Uterus (tissue), 4 donors: ENCODE data around the gene BCAR3. TPM values are rescaled to one million over a fixed set of nuclear protein-coding genes. Genes with fewer than 3 reads are reported as not detected.
"Not testable (repeated sequence)": the region's sequence is repeated elsewhere in the genome, so short reads cannot be mapped to it uniquely, and the experiment has no call there.

Source experiments
- DNase-seq, 2 donors: peaks; one replicate each; pipeline ENCODE4 v3.0.0-alpha.2; 2019 to 2020
- H3K27ac ChIP-seq, 2 donors: fragments of 200-600 bp; sonication (generic); 1 replicate in 1 of 2; 2 replicates in 1 of 2; pipeline ENCODE4 v1.5.1; 2016 to 2018
- H3K27me3 ChIP-seq, 2 donors: fragments of 200-600 bp; sonication (generic); one replicate each; pipeline ENCODE4 v1.5.1; 2018 to 2019; ENCODE audit warnings: control low read depth in 1 of 2
- H3K36me3 ChIP-seq, 2 donors: fragments of 200-600 bp; sonication (generic); one replicate each; pipeline ENCODE4 v1.5.1; 2019; ENCODE audit warnings: control low read depth in 1 of 2
- H3K4me1 ChIP-seq, 2 donors: fragments of 200-600 bp; sonication (generic); one replicate each; pipeline ENCODE4 v1.5.1; 2018 to 2019; ENCODE audit warnings: control low read depth in 1 of 2
- H3K4me3 ChIP-seq, 2 donors: fragments of 200-600 bp; sonication (generic); 1 replicate in 1 of 2; 2 replicates in 1 of 2; pipeline ENCODE4 v1.5.1; 2018 to 2019; ENCODE audit warnings: mild to moderate bottlenecking in 1 of 2
- H3K9me3 ChIP-seq, 2 donors: fragments of 200-600 bp; sonication (generic); one replicate each; pipeline ENCODE4 v1.5.1; 2019; ENCODE audit warnings: control low read depth in 1 of 2
- POLR2A ChIP-seq, 2 donors: fragments of 450-650 bp; IDR thresholded peaks; one replicate each; pipeline ENCODE4 v1.6.1; 2016; ENCODE audit warnings: antibody characterized with exemption in 2 of 2, mild to moderate bottlenecking in 1 of 2, moderate library complexity in 1 of 2
- intact Hi-C: fragments of 100-400 bp; cut with DNase I; formaldehyde crosslinking; loops from one replicate; pipeline ENCODE4 v1.15.1; 2023; ENCODE audit warnings: low total_unique reads
- total RNA-seq, 4 donors: library from RNA; depleted of rRNA in 3 of 4; stranded (reverse); fragments of >200 nt in 3 of 4; gene quantifications; one replicate each; pipeline versions ENCODE4 v1.1.0 to v1.2.4, GENCODE V29; 2014 to 2023
- TF ChIP-seq, protein P1 (sequence below), 4 experiments: fragments of 200-600 bp in 2 of 4; fragments of 450-650 bp in 2 of 4; sonication (generic) in 2 of 4; IDR thresholded peaks; one replicate each; pipeline ENCODE4 v1.5.1; 2016 to 2019; ENCODE audit warnings: antibody characterized with exemption in 4 of 4, mild to moderate bottlenecking in 2 of 4, moderate library complexity in 1 of 4
- donor health status: DM: yes; HTN: yes; CAD: no.

Gene BCAR3
- total RNA-seq, 4 donors from 2014 or later, result 8.5 to 56.8 (median 20.2) TPM

DNA sequence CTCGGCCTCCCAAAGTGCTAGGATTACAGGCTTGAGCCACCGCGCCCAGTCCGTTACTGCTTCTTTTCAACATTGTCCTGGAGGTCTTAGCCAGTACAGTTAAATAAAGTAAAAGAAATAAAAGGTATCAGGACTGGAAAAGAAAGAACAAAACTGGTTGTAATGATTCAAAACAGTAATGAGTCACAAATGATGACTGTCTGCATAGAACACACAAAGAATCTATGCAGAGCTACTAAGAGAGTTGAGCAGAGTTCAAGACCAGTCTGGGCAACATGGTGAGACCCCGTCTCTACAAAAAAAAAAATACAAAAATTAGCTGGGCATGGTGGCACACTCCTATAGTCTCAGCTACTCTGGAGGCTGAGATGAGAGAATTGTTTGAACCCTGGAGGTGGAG is 23.4 kb downstream of the BCAR3 start:
- intact Hi-C loops, result no loop called here
- TF ChIP-seq, protein P1, sequence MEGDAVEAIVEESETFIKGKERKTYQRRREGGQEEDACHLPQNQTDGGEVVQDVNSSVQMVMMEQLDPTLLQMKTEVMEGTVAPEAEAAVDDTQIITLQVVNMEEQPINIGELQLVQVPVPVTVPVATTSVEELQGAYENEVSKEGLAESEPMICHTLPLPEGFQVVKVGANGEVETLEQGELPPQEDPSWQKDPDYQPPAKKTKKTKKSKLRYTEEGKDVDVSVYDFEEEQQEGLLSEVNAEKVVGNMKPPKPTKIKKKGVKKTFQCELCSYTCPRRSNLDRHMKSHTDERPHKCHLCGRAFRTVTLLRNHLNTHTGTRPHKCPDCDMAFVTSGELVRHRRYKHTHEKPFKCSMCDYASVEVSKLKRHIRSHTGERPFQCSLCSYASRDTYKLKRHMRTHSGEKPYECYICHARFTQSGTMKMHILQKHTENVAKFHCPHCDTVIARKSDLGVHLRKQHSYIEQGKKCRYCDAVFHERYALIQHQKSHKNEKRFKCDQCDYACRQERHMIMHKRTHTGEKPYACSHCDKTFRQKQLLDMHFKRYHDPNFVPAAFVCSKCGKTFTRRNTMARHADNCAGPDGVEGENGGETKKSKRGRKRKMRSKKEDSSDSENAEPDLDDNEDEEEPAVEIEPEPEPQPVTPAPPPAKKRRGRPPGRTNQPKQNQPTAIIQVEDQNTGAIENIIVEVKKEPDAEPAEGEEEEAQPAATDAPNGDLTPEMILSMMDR (IDR thresholded peaks at IDR 0.05), result no peak
- TF ChIP-seq POLR2A (IDR thresholded peaks at IDR 0.05), result no peak
- DNase-seq, result no peak
- Histone ChIP-seq H3K4me3 (no peak overlapping the region), H3K9me3 (no peaks in the 10 kb centered on the region), H3K27me3 (no peaks in the 10 kb centered on the region), H3K4me1 (no peaks in the 10 kb centered on the region), H3K27ac (no peak overlapping the region), H3K36me3 (no peaks in the 10 kb centered on the region)

DNA sequence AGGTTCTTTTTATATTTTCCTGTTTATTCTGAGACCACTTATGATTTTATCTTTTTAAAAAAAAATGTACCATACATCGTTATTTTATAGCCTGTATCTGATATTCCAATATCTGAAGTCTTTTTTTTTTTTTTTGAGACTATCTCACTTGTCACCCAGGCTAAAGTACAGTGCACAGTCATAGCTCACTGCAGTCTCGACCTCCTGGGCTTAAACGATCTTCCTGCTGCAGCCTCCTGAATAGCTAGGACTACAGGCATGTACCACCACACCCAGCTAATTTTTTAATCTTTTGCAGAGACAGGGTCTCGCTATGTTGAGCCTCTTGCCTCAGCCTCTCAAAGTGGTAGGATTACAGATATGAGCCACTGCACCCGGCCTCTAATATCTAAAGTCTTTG is 25.1 kb downstream of the BCAR3 start:
- Histone ChIP-seq H3K4me3 (no peak overlapping the region), H3K27me3 (no peaks in the 10 kb centered on the region), H3K36me3 (no peaks in the 10 kb centered on the region), H3K9me3 (no peaks in the 10 kb centered on the region), H3K27ac (no peak overlapping the region), H3K4me1 (no peaks in the 10 kb centered on the region)
- no peak for DNase-seq
- TF ChIP-seq POLR2A (IDR thresholded peaks at IDR 0.05), result no peak
- TF ChIP-seq, protein P1 (IDR thresholded peaks at IDR 0.05), result no peak
- intact Hi-C loops, result no loop called here

DNA sequence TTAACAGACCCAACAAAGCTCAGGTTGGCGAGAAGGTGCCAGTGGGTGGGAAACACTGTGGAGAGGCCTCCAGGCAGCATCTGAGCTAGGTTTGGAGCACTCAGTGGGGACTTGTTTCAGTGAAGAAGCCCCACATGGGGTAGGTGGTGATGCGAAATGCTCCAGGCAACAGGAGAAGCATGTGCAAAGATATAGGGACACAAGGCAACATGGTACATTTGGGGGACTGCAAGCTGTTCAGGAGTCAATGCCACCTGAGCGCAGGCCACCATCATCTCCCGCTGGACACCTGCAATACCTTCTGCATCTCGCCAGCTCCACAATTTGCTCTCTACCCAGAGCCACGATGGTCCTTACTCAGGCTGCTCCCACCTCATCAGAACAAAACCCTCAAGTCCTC is 28.0 kb downstream of the BCAR3 start:
- Histone ChIP-seq H3K36me3 (no peaks in the 10 kb centered on the region), H3K9me3 (no peaks in the 10 kb centered on the region), H3K4me3 (no peak overlapping the region), H3K4me1 (no peaks in the 10 kb centered on the region), H3K27ac (no peak overlapping the region), H3K27me3 (no peaks in the 10 kb centered on the region)
- TF ChIP-seq, protein P1 (IDR thresholded peaks at IDR 0.05), result no peak
- TF ChIP-seq POLR2A (IDR thresholded peaks at IDR 0.05), result no peak
- no peak for DNase-seq
- intact Hi-C loops, result no loop called here

DNA sequence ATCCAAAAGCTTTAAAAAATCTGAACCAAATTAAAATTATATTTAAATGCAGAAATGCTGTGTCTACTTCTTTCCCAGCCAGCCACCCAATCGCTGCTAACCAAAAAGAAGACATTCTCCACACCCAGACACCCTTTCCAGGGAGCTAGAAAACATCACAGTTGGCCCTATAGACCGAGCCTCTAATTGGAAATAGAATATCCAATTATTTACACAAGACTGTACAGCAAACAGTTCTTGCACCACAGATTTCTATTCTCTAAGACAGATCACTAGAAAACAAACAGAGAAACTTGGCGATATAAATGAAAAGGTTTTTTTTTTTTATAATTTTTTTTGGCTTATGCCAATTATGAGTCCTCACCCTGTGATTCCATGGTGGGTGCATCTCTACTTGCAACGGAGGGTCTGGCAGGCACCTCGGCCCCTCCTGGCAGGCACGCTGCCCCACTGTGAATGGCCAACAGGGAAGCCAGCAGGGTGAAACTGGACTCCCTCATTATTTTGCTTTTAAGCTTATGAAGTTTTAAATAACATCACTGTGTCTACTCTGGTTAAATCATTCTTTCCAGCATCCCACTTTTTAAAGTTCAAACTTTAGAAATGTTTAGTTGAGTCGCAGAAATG is 29.2 kb downstream of the BCAR3 start:
- Histone ChIP-seq H3K36me3 (no peaks in the 10 kb centered on the region), H3K4me1 (no peaks in the 10 kb centered on the region), H3K4me3 (no peak overlapping the region), H3K9me3 (no peaks in the 10 kb centered on the region), H3K27ac (no peak overlapping the region), H3K27me3 (no peaks in the 10 kb centered on the region)
- intact Hi-C loops, result no loop called here
- TF ChIP-seq, protein P1 (IDR thresholded peaks at IDR 0.05), result no peak
- TF ChIP-seq POLR2A (IDR thresholded peaks at IDR 0.05), result no peak
- DNase-seq, result no peak

DNA sequence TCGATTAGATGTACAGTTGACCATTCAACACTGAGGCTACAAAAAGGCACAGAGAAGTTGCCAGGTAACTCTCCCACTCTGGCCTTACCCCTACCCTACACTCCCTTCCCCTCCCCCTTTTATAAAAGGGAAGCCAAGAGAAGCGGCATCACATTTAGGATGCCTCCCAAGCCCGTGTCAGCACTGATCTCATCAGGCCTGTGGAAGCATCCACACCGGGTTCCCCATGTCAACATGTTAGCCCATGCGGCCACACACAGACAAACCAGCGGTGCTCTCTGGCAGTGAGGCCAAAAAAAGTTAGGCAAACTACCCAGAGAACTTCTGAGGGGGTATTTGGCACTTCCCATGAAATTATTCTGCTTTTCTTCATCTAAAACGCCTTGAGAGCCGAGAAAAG is 29.9 kb downstream of the BCAR3 start:
- intact Hi-C loops, result no loop called here
- Histone ChIP-seq H3K9me3 (no peaks in the 10 kb centered on the region), H3K4me1 (no peaks in the 10 kb centered on the region), H3K36me3 (no peaks in the 10 kb centered on the region), H3K27me3 (no peaks in the 10 kb centered on the region), H3K27ac (no peak overlapping the region), H3K4me3 (no peak overlapping the region)
- TF ChIP-seq, protein P1 (IDR thresholded peaks at IDR 0.05), result no peak
- TF ChIP-seq POLR2A (IDR thresholded peaks at IDR 0.05), result no peak
- no peak for DNase-seq

DNA sequence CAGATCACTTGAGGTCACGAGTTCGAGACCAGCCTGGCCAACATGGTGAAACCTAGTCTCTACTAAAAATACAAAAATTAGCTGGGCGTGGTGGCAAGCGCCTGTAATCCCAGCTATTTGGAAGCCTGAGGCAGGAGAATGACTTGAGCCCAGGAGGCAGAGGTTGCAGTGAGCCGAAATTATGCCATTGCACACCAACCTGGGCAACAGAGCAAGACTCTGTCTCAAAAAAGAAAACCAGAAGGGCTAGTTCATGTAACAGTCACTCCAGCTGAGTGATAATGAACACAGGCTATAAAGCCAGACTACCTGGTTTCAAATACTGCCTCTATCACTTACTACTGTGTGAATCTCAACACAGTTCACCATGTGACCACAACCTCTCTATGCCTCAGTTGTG is 31.5 kb downstream of the BCAR3 start:
- H3K9me3 ChIP-seq, H3K4me3 ChIP-seq, intact Hi-C loops, H3K36me3 ChIP-seq, H3K27ac ChIP-seq, H3K27me3 ChIP-seq, H3K4me1 ChIP-seq, DNase-seq: not testable (repeated sequence)
